GM13977 (cell line): Measurements from ENCODE around the gene CD300A.
"Not testable (repeated sequence)": the region's sequence is repeated elsewhere in the genome, so short reads cannot be mapped to it uniquely, and the experiment has no call there.

Experiments used
- DNase-seq: peaks from one replicate; pipeline ENCODE4 v3.0.0; 2012; ENCODE audit warnings: low spot score
- CTCF ChIP-seq: IDR thresholded peaks from 2 replicates; pipeline ENCODE4 v1.5.1; 2012; ENCODE audit warnings: mild to moderate bottlenecking, control low read depth; ENCODE audit not compliant: insufficient read depth; ENCODE audit errors: extremely low read depth, missing control alignments
- in situ Hi-C: fragments of 300-500 bp; cut with MboI; formaldehyde crosslinking; loops from one replicate; pipeline ENCODE4 v1.12.0; 2022; ENCODE audit warnings: low sequenced_read_pairs, low pct_unique_long_range_greater_than_20kb, mixed read lengths, inconsistent platforms; ENCODE audit not compliant: unreplicated experiment

The CD300A gene

GRCh38 chr17:74515941-74516340 lies 49.5 kb downstream of the CD300A start:
- no peak for DNase-seq
- in situ Hi-C loops = no loop called here
- TF ChIP-seq CTCF = no peak

- in situ Hi-C loops = no loop called here
- TF ChIP-seq CTCF = no peak
- DNase-seq = no peak
These were observed 50.3 kb downstream of the CD300A start for GRCh38 chr17:74516561-74517328.

- DNase-seq, in situ Hi-C loops: not testable (repeated sequence)
These were observed 52.1 kb downstream of the CD300A start for GRCh38 chr17:74518413-74518981.

GRCh38 chr17:74520016-74520434 lies 53.6 kb downstream of the CD300A start:
- TF ChIP-seq CTCF = no peak
- in situ Hi-C loops = no loop called here
- peak; percentile 10 for DNase-seq

GRCh38 chr17:74520790-74521480 lies 54.5 kb downstream of the CD300A start:
- TF ChIP-seq CTCF = no peak
- in situ Hi-C loops = no loop called here
- DNase-seq = peak; percentile 2

GRCh38 chr17:74521701-74522201 lies 55.3 kb downstream of the CD300A start:
- DNase-seq = peak; percentile 57
- in situ Hi-C loops = no loop called here
- no peak for TF ChIP-seq CTCF

GRCh38 chr17:74522381-74523105 lies 56.1 kb downstream of the CD300A start:
- TF ChIP-seq CTCF = no peak
- peak; percentile 3 for DNase-seq
- in situ Hi-C loops = no loop called here
